Measurements from ENCODE around the gene SEC24B. TPM values are rescaled to one million over a fixed set of nuclear protein-coding genes. Genes with fewer than 3 reads are reported as not detected.
A peak's percentile ranks its signal among the peaks of the same experiment; 100 is the strongest.

Gene SEC24B
- total and polyA plus RNA-seq, 4 experiments from 2014 or later, result 12.1 to 37.7 (median 32.4) TPM

DNA sequence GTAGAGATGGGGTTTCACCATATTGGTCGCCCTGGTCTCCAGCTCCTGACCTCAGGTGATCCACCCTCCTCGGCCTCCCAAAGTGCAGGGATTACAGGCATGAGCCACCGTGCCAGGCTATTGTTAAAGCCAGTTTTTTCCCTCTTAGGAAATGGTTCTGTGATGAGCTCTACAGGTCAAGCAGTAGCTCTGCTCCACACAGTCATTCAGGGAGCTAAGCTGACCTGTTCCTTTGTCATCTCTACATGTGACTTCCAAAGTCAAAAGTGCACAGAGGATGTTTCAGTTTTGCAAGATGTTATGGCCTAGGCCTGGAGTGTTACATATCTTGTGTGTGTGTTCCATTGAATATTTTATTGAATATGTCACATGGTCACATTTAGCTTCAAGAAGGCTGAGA lies 137.9 kb downstream of the SEC24B start:
- Histone ChIP-seq H3K36me3 (ENCODE audit: insufficient read depth, low read length) (no peaks in the 10 kb centered on the region), H3K4me3 (ENCODE audit: low read length in 2 of 2) (no peak overlapping the region), H3K27ac (ENCODE audit: low read depth, low read length) (no peak overlapping the region), H3K9me3 (ENCODE audit: control insufficient read depth in 1 of 2, low read length in 2 of 2) (no peaks in the 10 kb centered on the region), H3K4me1 (ENCODE audit: insufficient read depth, low read length) (peaks cover 80% of the 10 kb centered on the region), H3K27me3 (ENCODE audit: insufficient read depth, low read length) (no peaks in the 10 kb centered on the region)
- CTCF ChIA-PET (ENCODE audit: partially characterized antibody), result interaction anchor here (1.0 to 2.5 kb wide), 4 partner anchors 12 to 139 kb away, joined by 3 to 7 read pairs (median 4); partner anchors contain the start of genes MCUB and SEC24B
- peaks cover 53 to 79% (median 69%) of the 10 kb centered on the region in 4 donors for H3K4me1 Mint-ChIP-seq
- no peaks in the 10 kb centered on the region for H3K27me3 Mint-ChIP-seq
- H3K36me3 Mint-ChIP-seq, result peaks cover 28 to 29% of the 10 kb centered on the region in 2 donors
- POLR2A ChIA-PET (ENCODE audit: partially characterized antibody), result interaction anchor here (1.1 to 5.1 kb wide), 3 partner anchors 10 to 99 kb away, joined by 3 to 48 read pairs (median 4); partner anchors contain the start of gene MCUB
- no peak for DNase-seq
- H3K27ac Mint-ChIP-seq, result peak overlapping the region in 1 of 7 donors; percentile 7
- intact Hi-C loops (cut with micrococcal nuclease), result loop anchor here (5.0 kb wide), 1 partner anchor 34 kb away; no protein-coding TSS in a partner anchor
- H3K4me3 Mint-ChIP-seq, result no peak overlapping the region
- peaks cover 0 to 4% (median 0%) of the 10 kb centered on the region in 8 donors for H3K9me3 Mint-ChIP-seq

DNA sequence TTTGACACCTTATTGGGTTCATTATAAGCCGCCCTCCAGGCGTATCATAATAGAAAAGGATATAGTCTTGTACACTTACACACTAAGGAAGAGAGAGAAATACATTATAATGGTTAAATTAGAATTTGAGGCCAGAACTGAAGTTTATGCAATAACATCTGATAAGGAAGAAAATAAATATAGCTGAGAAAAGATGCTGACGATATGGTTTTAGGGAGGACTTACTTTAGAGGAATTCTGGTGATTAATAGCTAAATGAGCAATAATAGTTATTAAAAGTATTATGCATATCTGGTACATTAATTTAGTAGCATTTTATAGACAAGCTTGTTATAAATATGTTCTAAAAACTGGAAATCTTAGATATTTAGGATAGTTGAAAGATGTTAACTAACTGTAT lies 138.5 kb downstream of the SEC24B start:
- Histone ChIP-seq H3K27me3 (ENCODE audit: insufficient read depth, low read length) (no peaks in the 10 kb centered on the region), H3K4me1 (ENCODE audit: insufficient read depth, low read length) (peaks cover 76% of the 10 kb centered on the region), H3K36me3 (ENCODE audit: insufficient read depth, low read length) (no peaks in the 10 kb centered on the region), H3K9me3 (ENCODE audit: control insufficient read depth in 1 of 2, low read length in 2 of 2) (no peaks in the 10 kb centered on the region), H3K27ac (ENCODE audit: low read depth, low read length) (no peak overlapping the region), H3K4me3 (ENCODE audit: low read length in 2 of 2) (no peak overlapping the region)
- ChIA-PET CTCF (ENCODE audit: partially characterized antibody) (interaction anchor here (1.0 to 2.5 kb wide), 5 partner anchors 12 to 144 kb away, joined by 3 to 7 read pairs (median 3); partner anchors contain the start of genes MCUB and SEC24B), POLR2A (ENCODE audit: partially characterized antibody) (interaction anchor here (1.1 to 5.1 kb wide), 3 partner anchors 10 to 98 kb away, joined by 3 to 48 read pairs (median 4); partner anchors contain the start of gene MCUB)
- Mint-ChIP-seq H3K9me3 (peaks cover 0 to 4% (median 0%) of the 10 kb centered on the region in 8 donors), H3K4me3 (peak overlapping the region in 2 of 8 donors; percentile 7 to 29), H3K27me3 (no peaks in the 10 kb centered on the region), H3K36me3 (peaks cover 25 to 30% of the 10 kb centered on the region in 2 donors), H3K27ac (peak overlapping the region in 3 of 7 donors; percentile 3 to 46 (median 5)), H3K4me1 (peaks cover 54 to 81% (median 68%) of the 10 kb centered on the region in 4 donors)
- intact Hi-C loops (cut with micrococcal nuclease), result loop anchor here (5.0 kb wide), 1 partner anchor 35 kb away; no protein-coding TSS in a partner anchor
- no peak for DNase-seq

DNA sequence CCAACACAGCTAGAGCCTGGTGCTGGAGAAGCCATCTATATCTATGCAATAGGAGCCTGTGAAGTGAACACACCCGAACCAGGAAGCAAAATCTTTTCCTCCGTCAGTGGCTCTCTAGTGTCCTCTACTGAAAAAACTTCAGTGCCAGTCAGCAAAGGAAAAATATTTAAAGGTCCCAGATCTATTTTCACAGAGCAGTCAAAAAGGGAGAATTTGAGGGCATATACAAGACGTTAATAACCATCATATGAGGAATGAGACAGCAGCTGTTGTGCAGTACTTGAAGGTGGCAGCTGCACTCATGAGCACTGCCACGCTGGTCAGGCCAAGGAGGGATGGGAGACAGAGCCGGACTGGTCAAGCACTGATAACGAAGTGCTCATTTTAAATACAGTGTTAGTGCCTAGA lies 140.8 kb downstream of the SEC24B start:
- intact Hi-C loops (cut with micrococcal nuclease), result loop anchor here (1.0 to 5.0 kb wide), 4 partner anchors 13 to 141 kb away; partner anchors contain the start of gene SEC24B
- peak in 4 of 5 donors; percentile 31 to 45 (median 40) for DNase-seq
- Mint-ChIP-seq H3K4me3 (peak overlapping the region; percentile 4 to 79 (median 50)), H3K27ac (peak overlapping the region; percentile 10 to 88 (median 59)), H3K36me3 (peaks cover 20 to 26% of the 10 kb centered on the region in 2 donors), H3K27me3 (no peaks in the 10 kb centered on the region), H3K9me3 (peaks cover 0 to 4% (median 0%) of the 10 kb centered on the region in 8 donors), H3K4me1 (peaks cover 52 to 80% (median 67%) of the 10 kb centered on the region in 4 donors)
- POLR2A ChIA-PET (ENCODE audit: partially characterized antibody), result interaction anchor here (0.8 to 5.1 kb wide), 7 partner anchors 13 to 141 kb away, joined by 3 to 48 read pairs (median 5); partner anchors contain the start of genes MCUB and SEC24B
- Histone ChIP-seq H3K27me3 (ENCODE audit: insufficient read depth, low read length) (no peaks in the 10 kb centered on the region), H3K9me3 (ENCODE audit: control insufficient read depth in 1 of 2, low read length in 2 of 2) (no peaks in the 10 kb centered on the region), H3K4me1 (ENCODE audit: insufficient read depth, low read length) (peaks cover 63% of the 10 kb centered on the region), H3K4me3 (ENCODE audit: low read length in 2 of 2) (no peak overlapping the region), H3K27ac (ENCODE audit: low read depth, low read length) (no peak overlapping the region), H3K36me3 (ENCODE audit: insufficient read depth, low read length) (no peaks in the 10 kb centered on the region)
- CTCF ChIA-PET (ENCODE audit: partially characterized antibody), result interaction anchor here (0.8 to 2.2 kb wide), 14 partner anchors 11 to 147 kb away, joined by 3 to 7 read pairs (median 4); partner anchors contain the start of genes MCUB and SEC24B

DNA sequence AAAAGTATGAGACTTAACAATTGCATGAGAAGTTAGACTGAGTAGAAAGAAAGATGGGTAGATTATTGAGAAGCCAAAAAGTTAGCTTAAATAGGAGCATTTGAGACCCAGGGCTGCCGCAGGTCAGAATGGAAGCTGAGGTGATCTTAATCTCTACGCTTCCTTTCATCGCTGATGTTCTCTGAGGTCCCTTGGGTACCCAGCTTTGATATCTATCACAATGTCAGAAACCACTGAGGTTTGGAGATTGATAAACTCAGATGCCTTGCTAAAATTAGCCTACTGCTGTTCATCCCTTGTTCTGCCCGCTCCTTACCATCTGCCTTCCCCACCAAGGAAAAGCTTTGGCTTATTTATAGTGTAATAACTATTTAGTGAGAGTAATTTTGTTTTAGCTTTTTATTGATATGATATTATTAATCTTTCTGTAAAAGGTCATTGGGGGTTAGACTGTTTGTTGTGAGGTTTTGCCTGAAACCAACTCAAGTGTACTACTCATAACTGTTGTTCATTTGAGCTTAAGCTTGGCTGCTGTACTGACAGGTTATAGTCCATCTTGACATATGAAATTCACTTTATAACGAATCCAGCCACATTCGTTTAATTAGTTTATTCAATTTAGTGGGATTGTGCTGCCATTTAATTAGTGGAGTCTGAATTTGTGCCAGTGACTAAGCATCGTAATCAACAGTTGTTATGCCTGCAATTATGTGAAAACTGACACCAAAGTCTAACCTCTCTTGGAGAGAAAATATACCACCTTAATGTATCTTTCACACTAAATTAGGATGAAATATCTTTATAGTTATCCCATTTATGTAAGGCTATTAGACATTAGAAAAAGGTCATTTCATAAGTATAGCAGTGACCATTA lies 141.6 kb downstream of the SEC24B start:
- Histone ChIP-seq H3K4me3 (ENCODE audit: low read length in 2 of 2) (no peak overlapping the region), H3K27ac (ENCODE audit: low read depth, low read length) (no peak overlapping the region), H3K27me3 (ENCODE audit: insufficient read depth, low read length) (no peaks in the 10 kb centered on the region), H3K36me3 (ENCODE audit: insufficient read depth, low read length) (no peaks in the 10 kb centered on the region), H3K4me1 (ENCODE audit: insufficient read depth, low read length) (peaks cover 56% of the 10 kb centered on the region), H3K9me3 (ENCODE audit: control insufficient read depth in 1 of 2, low read length in 2 of 2) (no peaks in the 10 kb centered on the region)
- CTCF ChIA-PET (ENCODE audit: partially characterized antibody), result interaction anchor here (0.8 to 2.2 kb wide), 10 partner anchors 12 to 148 kb away, joined by 3 to 7 read pairs (median 4); partner anchors contain the start of genes MCUB and SEC24B
- peak in 3 of 5 donors; percentile 12 to 33 (median 24) for DNase-seq
- Mint-ChIP-seq H3K27me3 (no peaks in the 10 kb centered on the region), H3K4me1 (peaks cover 47 to 72% (median 61%) of the 10 kb centered on the region in 4 donors), H3K27ac (peak overlapping the region; percentile 10 to 88 (median 59)), H3K4me3 (peak overlapping the region; percentile 4 to 79 (median 50)), H3K36me3 (peaks cover 20 to 21% of the 10 kb centered on the region in 2 donors), H3K9me3 (peaks cover 0 to 4% (median 0%) of the 10 kb centered on the region in 8 donors)
- POLR2A ChIA-PET (ENCODE audit: partially characterized antibody), result interaction anchor here (0.8 to 5.1 kb wide), 7 partner anchors 14 to 141 kb away, joined by 3 to 48 read pairs (median 5); partner anchors contain the start of genes MCUB and SEC24B
- intact Hi-C loops (cut with micrococcal nuclease), result loop anchor here (1.0 to 5.0 kb wide), 4 partner anchors 14 to 142 kb away; partner anchors contain the start of gene SEC24B

DNA sequence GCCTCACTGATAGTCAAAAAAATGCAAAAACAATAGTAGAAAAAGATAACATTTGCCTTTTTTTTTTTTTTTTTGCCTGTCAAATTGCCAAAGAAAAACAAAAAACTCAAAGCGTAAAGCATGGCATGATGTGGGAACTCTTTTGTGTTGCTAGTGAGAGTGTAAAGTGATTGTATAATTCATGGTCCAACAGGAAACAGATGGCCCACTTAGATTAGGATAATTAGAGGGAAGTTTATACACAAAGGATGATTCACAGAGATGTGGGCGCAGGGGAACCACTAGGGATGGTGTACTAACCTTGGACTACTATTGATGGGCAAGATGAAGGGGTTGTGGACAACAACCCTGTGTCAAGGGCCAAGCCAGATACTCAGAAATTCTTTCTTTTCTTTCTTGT lies 142.8 kb downstream of the SEC24B start:
- Mint-ChIP-seq H3K4me3 (peak overlapping the region in 3 of 8 donors; percentile 9 to 55 (median 20)), H3K36me3 (peaks cover 20 to 21% of the 10 kb centered on the region in 2 donors), H3K27ac (peak overlapping the region in 5 of 7 donors; percentile 36 to 68 (median 42)), H3K4me1 (peaks cover 43 to 75% (median 59%) of the 10 kb centered on the region in 4 donors), H3K27me3 (no peaks in the 10 kb centered on the region), H3K9me3 (peaks cover 0 to 3% (median 0%) of the 10 kb centered on the region in 8 donors)
- no peak for DNase-seq
- Histone ChIP-seq H3K4me1 (ENCODE audit: insufficient read depth, low read length) (peaks cover 48% of the 10 kb centered on the region), H3K36me3 (ENCODE audit: insufficient read depth, low read length) (no peaks in the 10 kb centered on the region), H3K4me3 (ENCODE audit: low read length in 2 of 2) (no peak overlapping the region), H3K27ac (ENCODE audit: low read depth, low read length) (no peak overlapping the region), H3K9me3 (ENCODE audit: control insufficient read depth in 1 of 2, low read length in 2 of 2) (no peaks in the 10 kb centered on the region), H3K27me3 (ENCODE audit: insufficient read depth, low read length) (no peaks in the 10 kb centered on the region)
- POLR2A ChIA-PET (ENCODE audit: partially characterized antibody), result no interaction called here
- CTCF ChIA-PET (ENCODE audit: partially characterized antibody), result no interaction called here
- intact Hi-C loops (cut with micrococcal nuclease), result loop anchor here (1.0 kb wide), 1 partner anchor 72 kb away; no protein-coding TSS in a partner anchor

DNA sequence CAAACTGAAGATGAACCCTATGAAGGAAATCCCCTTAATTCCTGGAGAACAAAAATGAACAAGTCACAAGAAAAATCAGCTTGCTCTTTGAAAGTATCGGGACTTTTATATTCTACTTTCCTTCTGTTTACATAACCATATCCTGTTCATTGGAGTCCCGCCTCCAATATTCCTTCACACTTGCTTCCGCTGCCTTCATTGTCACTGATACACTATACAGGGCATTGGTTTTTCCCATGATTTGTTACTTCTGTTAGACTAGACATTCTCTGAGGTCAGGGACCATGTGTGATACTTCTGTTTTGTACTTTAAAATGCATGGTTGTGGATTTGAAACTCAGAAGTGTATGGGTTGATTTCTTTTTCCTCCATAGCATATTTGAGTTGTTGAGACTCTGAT lies 145.2 kb downstream of the SEC24B start:
- Histone ChIP-seq H3K27ac (ENCODE audit: low read depth, low read length) (no peak overlapping the region), H3K4me1 (ENCODE audit: insufficient read depth, low read length) (peaks cover 40% of the 10 kb centered on the region), H3K9me3 (ENCODE audit: control insufficient read depth in 1 of 2, low read length in 2 of 2) (no peaks in the 10 kb centered on the region), H3K27me3 (ENCODE audit: insufficient read depth, low read length) (no peaks in the 10 kb centered on the region), H3K36me3 (ENCODE audit: insufficient read depth, low read length) (no peaks in the 10 kb centered on the region), H3K4me3 (ENCODE audit: low read length in 2 of 2) (no peak overlapping the region)
- H3K27ac Mint-ChIP-seq, result peak overlapping the region in 1 of 7 donors; percentile 65
- intact Hi-C loops (cut with micrococcal nuclease), result no loop called here
- H3K4me3 Mint-ChIP-seq, result peak overlapping the region in 2 of 8 donors; percentile 3 to 36
- H3K36me3 Mint-ChIP-seq, result peaks cover 26 to 29% of the 10 kb centered on the region in 2 donors
- H3K27me3 Mint-ChIP-seq, result no peaks in the 10 kb centered on the region
- H3K4me1 Mint-ChIP-seq, result peaks cover 44 to 76% (median 58%) of the 10 kb centered on the region in 4 donors
- no peak for DNase-seq
- H3K9me3 Mint-ChIP-seq, result peaks cover 0 to 15% (median 0%) of the 10 kb centered on the region in 8 donors
- ChIA-PET CTCF (ENCODE audit: partially characterized antibody) (interaction anchor here (0.9 kb wide), 1 partner anchor 78 kb away, joined by 4 read pairs; no protein-coding TSS in a partner anchor), POLR2A (ENCODE audit: partially characterized antibody) (interaction anchor here (0.9 kb wide), 1 partner anchor 18 kb away, joined by 3 read pairs; no protein-coding TSS in a partner anchor)
